Fibroblast of pulmonary artery (primary cell): Measurements from ENCODE around the gene CCDC34.

Experiments used
- DNase-seq: peaks from one replicate; pipeline ENCODE4 v3.0.0-alpha.2; 2010; ENCODE audit warnings: low read depth
- H3K4me3 ChIP-seq: replicated peaks from 2 replicates; pipeline ENCODE4 v1.5.1; 2011; ENCODE audit warnings: low read depth, mild to moderate bottlenecking, control low read depth, low read length, moderate library complexity
- CTCF ChIP-seq: IDR thresholded peaks from 2 replicates; pipeline ENCODE4 v1.5.1; 2011; ENCODE audit warnings: mild to moderate bottlenecking, control low read depth, low read length, inconsistent platforms; ENCODE audit errors: missing control alignments

CCDC34 gene

GRCh38 chr11:27354359-27354965 lies 8.6 kb downstream of the CCDC34 start:
- H3K4me3 ChIP-seq: no peak overlapping the region
- no peak for TF ChIP-seq CTCF
- DNase-seq: no peak

GRCh38 chr11:27353593-27354358 lies 9.2 kb downstream of the CCDC34 start:
- peak; percentile 56 for DNase-seq
- TF ChIP-seq CTCF: no peak

GRCh38 chr11:27352781-27353180 lies 10.2 kb downstream of the CCDC34 start:
- DNase-seq: no peak
- TF ChIP-seq CTCF: no peak
- H3K4me3 ChIP-seq: no peak overlapping the region

More at GRCh38 chr11:27353593-27354358, 9.2 kb downstream of the CCDC34 start:
- H3K4me3 ChIP-seq: no peak overlapping the region

GRCh38 chr11:27350511-27350910 lies 12.5 kb downstream of the CCDC34 start:
- TF ChIP-seq CTCF: no peak
- DNase-seq: peak; percentile 50
- no peak overlapping the region for H3K4me3 ChIP-seq

GRCh38 chr11:27349919-27350318 lies 13.1 kb downstream of the CCDC34 start:
- DNase-seq: no peak
- TF ChIP-seq CTCF: no peak
- no peak overlapping the region for H3K4me3 ChIP-seq

GRCh38 chr11:27348340-27348873 lies 14.6 kb downstream of the CCDC34 start:
- no peak overlapping the region for H3K4me3 ChIP-seq
- TF ChIP-seq CTCF: no peak

More at GRCh38 chr11:27348340-27348873, 14.6 kb downstream of the CCDC34 start:
- no peak for DNase-seq
